MG63 (cell line): ENCODE measurements around the gene RAD21L1. TPM values are rescaled to one million over a fixed set of nuclear protein-coding genes. Genes with fewer than 3 reads are reported as not detected.

Source experiments
- DNase-seq: peaks from one replicate; pipeline ENCODE4 v3.0.0-alpha.2; 2020
- H3K27me3 ChIP-seq: fragments of 250-450 bp; sonication (Bioruptor Pico); 2 replicates; pipeline ENCODE4 v1.5.1; 2020; ENCODE audit warnings: mild to moderate bottlenecking, moderate library complexity
- H3K36me3 ChIP-seq: fragments of 250-450 bp; sonication (Bioruptor Pico); 2 replicates; pipeline ENCODE4 v1.5.1; 2020; ENCODE audit warnings: mild to moderate bottlenecking, moderate library complexity
- H3K4me3 ChIP-seq: fragments of 250-450 bp; sonication (Bioruptor Pico); 2 replicates; pipeline ENCODE4 v1.5.1; 2020; ENCODE audit warnings: mild to moderate bottlenecking, moderate library complexity
- H3K9me3 ChIP-seq: fragments of 250-450 bp; sonication (Bioruptor Pico); 2 replicates; pipeline ENCODE4 v1.5.1; 2020; ENCODE audit warnings: mild to moderate bottlenecking, moderate library complexity
- total RNA-seq: library from RNA; depleted of rRNA; stranded (reverse); fragments of >200 nt; shearing (Covaris generic); gene quantifications from 2 replicates; pipeline ENCODE4 v1.2.3, GENCODE V29; 2014; ENCODE audit warnings: low replicate concordance

RAD21L1 gene
- total RNA-seq, 1 experiment from 2014 or later: 0.10 TPM

DNA sequence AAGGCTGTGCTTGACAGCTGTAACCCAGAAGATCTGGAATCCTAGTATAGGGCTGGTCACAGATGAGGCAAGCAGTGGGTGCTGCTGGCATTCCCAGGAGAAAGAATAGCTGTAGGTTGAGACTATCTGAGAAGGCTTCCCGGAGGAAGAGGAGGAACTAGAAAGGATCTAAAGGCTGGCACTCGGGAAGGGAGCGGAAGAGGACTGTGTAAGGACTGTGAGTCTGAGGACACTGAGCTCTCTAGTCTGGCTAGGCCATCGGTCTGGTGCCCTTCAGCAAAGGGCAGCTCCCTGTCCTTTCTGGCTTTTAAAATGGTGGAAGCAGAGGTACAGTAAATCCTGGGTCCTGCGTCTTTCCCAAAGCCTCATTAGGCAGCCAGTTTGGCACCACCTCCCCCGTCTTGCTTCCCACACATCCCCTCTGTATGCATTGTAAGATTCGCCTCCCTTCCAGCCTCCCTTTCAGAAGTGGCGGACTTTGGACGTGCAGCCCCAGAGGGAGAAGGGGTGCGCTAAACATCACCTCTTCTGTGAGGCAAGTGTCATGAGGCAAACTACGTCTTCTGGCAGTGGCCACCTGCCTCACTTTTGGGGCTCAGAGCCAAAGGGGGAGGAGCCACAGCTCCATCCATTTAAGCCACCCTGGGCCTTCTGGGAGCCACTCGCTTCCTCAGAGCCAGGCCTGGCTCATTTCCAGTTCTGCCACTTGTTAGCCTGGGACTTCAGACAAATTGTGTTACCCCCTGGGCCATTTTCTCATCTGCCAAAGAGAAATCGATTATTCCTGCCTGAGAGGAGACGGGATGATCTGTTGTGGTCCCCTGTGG is 48.9 kb downstream of the RAD21L1 start:
- no peak for DNase-seq
- Histone ChIP-seq H3K9me3 (no peaks in the 10 kb centered on the region), H3K36me3 (no peaks in the 10 kb centered on the region), H3K4me3 (no peak overlapping the region), H3K27me3 (no peaks in the 10 kb centered on the region)

DNA sequence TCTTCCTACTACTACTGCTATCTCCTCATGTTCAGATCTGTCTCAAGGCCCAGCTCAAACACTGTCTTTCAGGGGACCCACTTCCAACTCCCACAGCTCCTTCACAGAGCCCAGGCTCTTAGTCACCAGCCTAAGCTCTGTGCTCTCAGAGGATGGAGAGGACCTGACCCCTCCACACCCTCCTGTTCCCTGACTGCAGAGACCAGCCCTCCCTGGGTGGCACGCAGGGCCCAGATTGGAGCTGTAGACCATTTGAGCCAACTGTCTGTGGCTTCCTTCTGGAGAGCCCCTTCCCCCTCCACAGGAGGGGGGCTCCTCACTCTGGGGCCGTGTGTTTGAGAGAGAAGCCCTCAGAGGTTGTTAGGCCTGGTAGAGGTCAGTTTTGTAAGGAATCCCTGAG is 50.1 kb downstream of the RAD21L1 start:
- Histone ChIP-seq H3K27me3 (no peaks in the 10 kb centered on the region), H3K9me3 (no peaks in the 10 kb centered on the region), H3K4me3 (no peak overlapping the region), H3K36me3 (no peaks in the 10 kb centered on the region)
- DNase-seq: no peak

DNA sequence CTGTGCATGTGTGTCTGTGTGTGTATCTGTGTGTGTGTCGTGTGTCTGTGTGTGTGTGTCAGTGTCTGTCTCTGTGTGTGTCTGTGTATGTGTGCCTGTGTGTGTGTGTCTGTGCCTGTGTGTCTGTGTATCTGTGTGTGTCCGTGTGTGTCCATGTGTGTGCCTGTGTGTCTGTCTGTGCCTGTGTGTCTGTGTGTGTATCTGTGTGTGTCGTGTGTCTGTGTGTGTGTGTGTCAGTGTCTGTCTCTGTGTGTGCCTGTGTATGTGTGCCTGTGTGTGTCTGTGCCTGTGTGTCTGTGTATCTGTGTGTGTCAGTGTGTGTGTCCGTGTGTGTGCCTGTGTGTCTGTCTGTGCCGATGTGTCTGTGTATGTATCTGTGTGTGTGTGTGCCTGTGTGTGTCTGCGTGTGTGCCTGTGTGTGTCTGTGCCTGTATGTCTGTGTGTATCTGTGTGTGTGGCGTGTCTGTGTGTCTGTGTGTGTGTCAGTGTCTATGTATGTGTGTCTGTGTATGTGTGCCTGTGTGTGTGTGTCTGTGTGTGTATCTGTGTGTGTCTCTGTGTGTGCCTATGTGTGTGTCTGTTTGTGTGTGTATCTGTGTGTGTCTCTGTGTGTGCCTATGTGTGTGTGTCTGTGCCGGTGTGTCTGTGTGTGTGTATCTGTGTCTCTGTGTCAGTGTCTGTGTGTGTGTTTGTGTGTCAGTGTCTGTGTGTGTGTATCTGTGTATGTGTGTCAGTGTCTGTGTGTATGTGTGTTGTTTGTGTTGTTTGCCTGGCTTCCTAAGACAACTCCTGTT is 51.9 kb downstream of the RAD21L1 start:
- no peaks in the 10 kb centered on the region for H3K36me3 ChIP-seq
- H3K9me3 ChIP-seq: no peaks in the 10 kb centered on the region
- H3K27me3 ChIP-seq: no peaks in the 10 kb centered on the region
- DNase-seq: no peak
- H3K4me3 ChIP-seq: no peak overlapping the region

DNA sequence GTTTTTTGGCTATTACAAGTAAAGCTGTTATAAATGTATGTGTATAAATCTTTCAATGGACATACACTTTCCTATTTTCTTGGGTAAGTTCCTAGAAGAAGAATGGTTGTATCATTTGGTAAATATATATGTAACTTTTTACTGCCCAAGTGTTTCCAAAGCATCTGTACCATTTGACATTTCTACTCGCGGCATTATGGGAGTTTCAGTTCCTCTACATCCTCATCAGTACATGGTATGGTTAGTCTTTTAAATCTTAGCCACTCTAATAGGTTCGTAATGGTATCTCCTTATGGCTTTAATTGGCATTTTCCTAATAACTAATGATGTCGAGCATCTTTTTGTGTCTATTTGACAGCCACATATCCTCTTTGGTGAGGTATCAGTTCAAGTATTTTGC is 53.1 kb downstream of the RAD21L1 start:
- no peak for DNase-seq
- no peaks in the 10 kb centered on the region for H3K36me3 ChIP-seq
- H3K27me3 ChIP-seq: no peaks in the 10 kb centered on the region
- no peaks in the 10 kb centered on the region for H3K9me3 ChIP-seq
- no peak overlapping the region for H3K4me3 ChIP-seq

DNA sequence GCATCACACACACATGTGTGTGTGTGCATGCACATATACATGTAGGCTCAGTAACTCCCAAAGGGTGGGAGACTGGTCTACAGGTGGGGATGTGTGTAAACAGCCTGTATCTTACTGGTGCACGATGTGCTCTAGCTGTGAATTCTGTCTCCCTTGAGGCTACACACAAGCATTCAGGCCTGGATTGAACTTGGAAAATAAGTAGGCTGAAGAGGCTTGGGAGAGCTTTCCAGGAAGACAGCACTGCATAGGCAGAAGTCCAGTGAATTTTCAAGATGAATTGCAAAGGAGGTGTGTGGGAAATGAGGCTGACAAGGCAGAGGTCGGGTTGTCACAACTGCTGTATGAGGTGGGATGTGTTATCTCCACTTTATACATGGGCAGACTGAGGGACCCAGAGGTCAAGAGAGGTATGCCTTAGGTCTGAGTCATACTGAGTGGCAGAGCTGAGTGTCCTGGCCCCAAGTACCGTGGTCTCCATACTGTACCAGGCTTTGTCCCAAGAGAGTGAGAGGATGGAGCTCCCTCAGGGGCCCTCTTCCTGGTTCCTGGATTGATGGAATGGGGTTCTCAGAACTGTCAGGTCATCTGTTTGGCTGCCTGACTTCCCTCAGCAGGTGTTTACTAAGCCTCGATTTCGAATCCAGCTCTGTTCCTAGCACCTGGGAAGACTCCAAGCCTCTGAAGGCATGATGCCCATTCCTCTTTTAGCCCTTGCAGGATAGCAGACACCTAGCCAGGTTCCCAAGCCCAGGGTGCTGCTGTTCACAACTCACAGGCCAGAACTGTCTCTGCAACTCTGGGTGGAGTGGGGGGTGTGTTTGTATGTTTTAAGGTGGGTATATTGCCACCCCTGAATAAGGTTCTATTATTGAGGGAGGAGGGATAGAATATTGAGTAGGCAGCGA is 54.6 kb downstream of the RAD21L1 start:
- no peaks in the 10 kb centered on the region for H3K27me3 ChIP-seq
- no peak overlapping the region for H3K4me3 ChIP-seq
- no peaks in the 10 kb centered on the region for H3K36me3 ChIP-seq
- H3K9me3 ChIP-seq: no peaks in the 10 kb centered on the region
- DNase-seq: no peak

DNA sequence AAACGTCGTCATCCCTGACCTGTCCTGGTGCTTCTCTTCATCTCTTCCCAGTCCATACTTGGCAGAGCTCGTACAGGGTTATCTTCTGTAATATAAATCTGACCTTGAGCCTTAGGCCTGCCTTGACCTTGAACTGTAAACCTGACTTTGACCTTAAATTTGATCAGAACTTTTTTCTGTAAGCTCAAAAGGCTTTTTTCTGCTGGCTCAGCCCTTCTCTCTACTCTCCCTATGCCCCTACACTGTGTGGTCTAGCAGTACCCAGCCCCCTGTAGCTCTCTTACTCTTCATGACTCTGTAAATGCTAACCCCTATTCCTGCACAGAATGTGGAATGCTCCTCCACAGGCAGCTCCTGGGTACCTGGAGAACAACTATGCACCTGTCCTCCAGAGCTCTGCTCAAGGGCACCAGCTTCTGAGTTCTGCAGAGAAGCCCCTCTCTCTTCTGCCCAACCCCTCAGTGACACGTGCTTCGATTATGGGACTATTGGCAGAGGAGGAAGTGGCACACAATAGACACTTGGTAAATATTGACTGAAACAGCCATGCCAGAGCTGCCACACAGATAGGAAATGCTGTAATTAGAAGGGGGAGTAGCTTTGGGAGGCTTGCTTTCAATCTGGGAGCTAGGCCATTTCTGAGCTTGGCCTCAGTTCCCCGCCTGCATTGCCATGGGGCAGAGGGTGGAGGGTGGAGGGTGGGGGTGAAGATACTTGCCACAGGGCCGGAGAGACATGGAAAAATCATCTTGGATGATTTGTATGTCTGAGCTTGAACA is 55.6 kb downstream of the RAD21L1 start:
- Histone ChIP-seq H3K36me3 (no peaks in the 10 kb centered on the region), H3K9me3 (no peaks in the 10 kb centered on the region), H3K27me3 (no peaks in the 10 kb centered on the region), H3K4me3 (no peak overlapping the region)
- no peak for DNase-seq

DNA sequence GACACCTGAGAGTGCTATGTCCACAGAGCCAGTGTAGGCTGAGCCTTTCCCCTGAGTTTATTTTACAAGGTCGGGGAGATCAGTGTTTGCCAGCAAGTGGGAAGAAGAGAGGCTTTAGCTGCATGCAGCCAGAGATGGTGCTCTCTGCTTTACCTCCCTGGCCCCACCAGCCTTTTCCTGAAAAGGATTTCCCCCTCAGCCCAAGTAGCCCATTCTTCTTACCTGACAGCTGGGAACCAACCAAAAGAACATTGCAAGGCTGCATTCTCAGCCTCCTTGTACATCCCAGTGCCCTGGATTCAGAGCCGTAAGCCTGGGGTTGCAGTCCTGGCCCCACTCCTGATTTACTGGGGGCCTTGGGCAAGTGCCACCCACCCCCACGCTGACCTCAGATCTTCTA is 57.1 kb downstream of the RAD21L1 start:
- no peak overlapping the region for H3K4me3 ChIP-seq
- H3K9me3 ChIP-seq: no peaks in the 10 kb centered on the region
- H3K36me3 ChIP-seq: no peaks in the 10 kb centered on the region
- no peaks in the 10 kb centered on the region for H3K27me3 ChIP-seq
- DNase-seq: no peak

DNA sequence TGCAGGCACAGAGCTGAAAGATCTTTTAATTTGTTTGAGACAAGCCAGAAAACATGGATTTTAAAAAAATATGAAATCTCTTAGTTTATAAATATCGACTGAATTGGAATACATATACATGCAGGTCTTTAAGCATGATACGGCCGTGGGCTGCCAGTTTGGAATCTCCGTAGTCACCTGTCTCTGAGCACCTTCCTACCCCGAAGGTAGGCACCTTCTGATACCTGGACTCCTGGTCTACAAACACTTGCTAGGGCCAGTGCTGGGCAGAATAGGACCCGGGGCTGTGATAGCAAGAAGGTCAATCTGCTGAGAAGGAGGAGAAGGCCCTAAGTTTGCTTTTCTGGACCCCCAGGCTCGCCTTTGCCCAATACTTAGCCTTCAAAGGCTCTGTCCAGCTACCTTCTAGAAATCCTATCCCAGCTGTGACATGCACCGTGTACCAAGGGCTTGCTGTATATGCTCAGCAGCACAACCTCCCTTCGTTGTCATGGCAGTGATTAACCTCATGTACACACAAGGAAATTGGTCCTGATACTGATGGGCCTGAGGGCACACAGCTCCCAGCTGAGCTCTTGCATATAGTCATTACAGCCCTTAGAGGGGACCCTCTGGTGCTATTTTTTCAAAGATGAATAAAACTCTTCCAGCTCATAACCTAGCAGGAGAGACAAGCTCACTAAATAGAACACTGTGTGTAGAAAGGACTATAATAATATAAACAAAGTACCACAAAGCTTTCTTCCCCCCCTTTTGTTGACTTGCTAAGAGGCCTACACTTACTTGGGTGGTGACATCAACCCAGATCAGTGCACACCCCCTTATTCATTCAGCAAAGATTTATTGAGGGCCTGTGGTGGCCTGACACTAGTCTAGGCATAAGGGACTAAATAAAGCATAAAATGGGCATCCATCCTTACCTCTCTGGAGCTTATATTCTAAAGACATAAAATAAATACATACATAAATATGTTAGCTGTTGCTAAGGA is 58.0 kb downstream of the RAD21L1 start:
- Histone ChIP-seq H3K36me3 (no peaks in the 10 kb centered on the region), H3K27me3 (no peaks in the 10 kb centered on the region), H3K9me3 (no peaks in the 10 kb centered on the region), H3K4me3 (no peak overlapping the region)
- no peak for DNase-seq

DNA sequence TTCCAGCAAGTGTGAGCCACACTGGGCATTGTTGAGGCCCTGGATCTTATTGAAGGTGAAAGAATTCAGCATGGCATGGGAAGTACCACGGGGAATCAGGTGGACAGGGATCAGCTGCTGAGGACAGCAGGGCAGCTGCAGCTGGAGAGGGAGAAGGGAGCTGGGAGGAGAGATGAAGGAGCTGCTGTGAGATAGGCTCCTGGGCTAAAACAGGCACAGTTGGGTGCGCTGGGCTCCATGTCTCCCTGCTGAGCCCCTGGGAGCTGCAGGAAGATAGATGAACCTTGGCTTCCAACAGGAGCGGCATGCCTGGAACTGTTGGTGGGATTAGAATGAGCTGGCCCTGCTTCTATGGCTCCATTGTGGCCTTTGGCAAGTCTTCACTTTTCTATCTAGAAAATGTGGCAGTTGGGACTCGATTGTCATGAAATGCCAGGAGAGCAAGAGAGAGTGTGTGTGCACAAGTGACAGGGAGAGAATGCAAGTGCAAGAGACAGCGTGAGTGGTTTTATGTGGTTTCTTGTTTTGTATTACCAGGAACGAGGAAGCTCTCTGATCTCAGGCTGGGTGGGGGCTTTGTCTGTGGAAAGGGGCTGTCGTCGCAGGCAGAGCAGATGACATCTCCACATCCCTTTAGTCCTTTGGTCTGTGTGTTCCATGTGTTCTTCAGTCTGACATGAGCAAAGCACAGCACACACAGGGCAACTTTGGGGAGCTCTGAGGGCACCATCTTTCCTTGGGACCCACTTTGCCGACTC is 60.6 kb downstream of the RAD21L1 start:
- Histone ChIP-seq H3K36me3 (no peaks in the 10 kb centered on the region), H3K4me3 (no peak overlapping the region), H3K9me3 (no peaks in the 10 kb centered on the region), H3K27me3 (no peaks in the 10 kb centered on the region)
- no peak for DNase-seq

DNA sequence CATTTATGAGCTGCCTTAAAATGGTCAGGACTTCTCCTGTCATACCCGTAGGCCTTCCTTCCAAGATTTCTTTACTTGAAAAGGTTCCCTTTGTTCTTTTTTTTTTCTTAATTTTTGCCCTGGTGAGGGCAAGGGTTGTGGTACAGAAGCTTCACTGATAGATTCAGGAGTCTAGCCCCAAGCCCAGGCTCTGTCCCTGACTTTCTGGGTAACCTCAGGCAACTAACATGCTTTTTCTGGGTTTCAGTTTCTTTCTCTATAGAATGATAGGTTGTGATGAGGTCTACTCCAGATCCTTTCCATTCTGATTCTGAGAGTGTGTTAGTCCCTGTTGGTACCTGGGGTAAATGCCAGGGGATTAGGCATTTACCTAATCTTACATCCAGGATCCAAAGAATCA is 61.5 kb downstream of the RAD21L1 start:
- no peak for DNase-seq
- Histone ChIP-seq H3K4me3 (no peak overlapping the region), H3K9me3 (no peaks in the 10 kb centered on the region), H3K36me3 (no peaks in the 10 kb centered on the region), H3K27me3 (no peaks in the 10 kb centered on the region)

DNA sequence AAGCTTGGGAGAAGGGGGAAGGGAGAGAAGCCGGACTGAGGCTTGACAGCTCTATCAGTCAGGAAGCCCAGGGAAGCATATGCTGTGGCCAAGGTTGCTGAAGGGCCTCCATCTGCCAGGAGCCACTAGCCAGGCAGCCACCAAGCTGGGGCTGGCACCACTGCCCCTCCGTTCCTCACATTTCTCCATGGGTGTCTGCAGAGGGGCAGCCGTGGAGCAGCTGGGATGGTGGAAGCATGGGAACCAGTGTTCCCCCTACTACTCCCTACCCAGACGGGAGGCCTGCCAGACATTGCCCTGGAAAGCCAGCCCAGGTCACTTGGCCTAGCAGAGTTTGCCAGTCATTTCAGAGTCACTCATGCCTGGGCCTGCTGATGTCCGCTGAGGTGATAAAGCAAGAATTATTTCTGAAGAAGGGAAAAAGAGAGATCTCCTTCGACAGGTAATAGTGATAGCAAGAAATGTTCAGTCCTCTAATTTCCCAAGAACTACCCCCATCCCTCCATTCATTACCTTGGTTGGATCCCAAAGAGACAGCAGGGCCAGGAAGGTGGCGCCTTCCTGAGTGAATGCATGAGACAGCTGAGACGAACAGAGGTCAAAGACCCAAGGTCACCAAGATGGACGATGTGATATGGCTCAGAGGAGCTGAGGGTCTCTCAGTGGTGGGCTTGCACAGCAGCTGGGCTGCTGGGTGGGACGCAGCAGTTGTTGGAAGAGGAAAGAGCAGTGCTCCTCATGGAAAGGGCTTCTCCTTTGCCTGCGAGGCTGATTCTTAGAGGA is 62.1 kb downstream of the RAD21L1 start:
- Histone ChIP-seq H3K36me3 (no peaks in the 10 kb centered on the region), H3K4me3 (no peak overlapping the region), H3K27me3 (no peaks in the 10 kb centered on the region), H3K9me3 (no peaks in the 10 kb centered on the region)
- no peak for DNase-seq

DNA sequence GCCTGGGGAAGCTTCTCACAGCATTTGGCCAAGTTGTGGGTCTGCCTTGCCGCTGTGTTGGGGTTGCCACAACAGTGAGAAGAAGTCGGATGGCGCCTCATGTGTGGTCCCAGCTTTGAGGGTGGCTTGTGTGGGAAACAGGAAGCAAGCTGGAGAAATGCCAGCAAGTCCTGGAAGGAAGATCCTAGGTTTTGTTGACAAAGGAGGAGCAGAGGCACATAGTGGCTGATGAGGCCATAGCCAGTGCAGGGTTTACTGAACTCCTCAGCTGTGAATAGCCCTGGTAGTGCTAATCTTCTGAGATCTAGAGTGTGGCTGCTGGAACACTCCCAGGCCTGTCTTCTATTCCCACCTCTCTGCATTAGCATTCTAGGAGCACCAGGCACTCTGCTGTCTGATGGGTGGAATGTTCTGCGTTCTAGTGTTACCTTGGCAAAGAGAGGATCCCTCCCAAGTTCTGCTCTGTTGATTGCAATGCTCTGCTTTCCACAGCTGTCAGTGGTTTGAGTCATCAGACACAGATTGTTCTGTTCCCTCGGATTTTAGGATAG is 65.4 kb downstream of the RAD21L1 start:
- Histone ChIP-seq H3K4me3 (no peak overlapping the region), H3K36me3 (no peaks in the 10 kb centered on the region), H3K9me3 (no peaks in the 10 kb centered on the region), H3K27me3 (no peaks in the 10 kb centered on the region)
- DNase-seq: no peak

DNA sequence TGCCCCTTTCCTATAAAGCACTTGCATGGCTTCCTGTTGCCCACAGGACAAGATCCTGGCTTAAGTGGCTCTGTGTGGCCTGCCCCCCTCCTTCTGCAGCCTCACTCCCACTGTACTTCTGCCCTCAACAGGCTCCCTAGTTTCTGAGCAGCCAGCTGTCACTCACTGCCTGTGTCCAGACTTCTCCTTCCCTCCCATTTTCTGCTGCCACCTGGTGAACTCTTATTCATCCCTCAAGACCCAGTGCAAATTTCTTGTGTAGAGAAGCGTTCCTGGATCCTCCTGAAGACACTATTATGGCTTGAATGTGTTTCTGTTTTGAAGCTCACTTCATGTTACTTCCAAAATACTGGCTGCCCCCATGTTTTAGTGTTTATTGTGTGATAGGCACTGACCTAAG is 66.8 kb downstream of the RAD21L1 start:
- no peaks in the 10 kb centered on the region for H3K36me3 ChIP-seq
- H3K4me3 ChIP-seq: no peak overlapping the region
- H3K9me3 ChIP-seq: no peaks in the 10 kb centered on the region
- no peak for DNase-seq
- H3K27me3 ChIP-seq: no peaks in the 10 kb centered on the region
